HCT116 (cell line): ENCODE measurements around the gene KLHL18.

Experiments
- CBX3 ChIP-seq: IDR thresholded peaks from 2 replicates; pipeline ENCODE4 v1.6.1; 2012; ENCODE audit warnings: low read depth
- CEBPB ChIP-seq: IDR thresholded peaks from 2 replicates; pipeline ENCODE4 v1.6.1; 2012; ENCODE audit warnings: low read depth
- EZH2 ChIP-seq: fragments of 200-600 bp; sonication (generic); IDR thresholded peaks from 2 replicates; pipeline ENCODE4 v1.6.1; 2017; ENCODE audit warnings: antibody characterized with exemption, mixed run types
- JUND ChIP-seq: IDR thresholded peaks from 2 replicates; pipeline ENCODE4 v1.6.1; 2012
- POLR2A ChIP-seq: IDR thresholded peaks from 2 replicates; pipeline ENCODE4 v1.7.0; 2011; ENCODE audit warnings: borderline replicate concordance; ENCODE audit not compliant: insufficient read depth, insufficient read length; ENCODE audit errors: extremely low read depth
- POLR2AphosphoS5 ChIP-seq: IDR thresholded peaks from 2 replicates; pipeline ENCODE4 v1.6.1; 2011; ENCODE audit warnings: mild to moderate bottlenecking, low read depth, low read length, moderate library complexity
- RAD21 ChIP-seq: IDR thresholded peaks from 2 replicates; pipeline ENCODE4 v1.6.1; 2012; ENCODE audit warnings: low read depth, mild to moderate bottlenecking
- SP1 ChIP-seq: IDR thresholded peaks from 2 replicates; pipeline ENCODE4 v1.6.1; 2012; ENCODE audit warnings: low read depth
- SRF ChIP-seq: IDR thresholded peaks from 2 replicates; pipeline ENCODE4 v1.6.1; 2012; ENCODE audit warnings: low read depth
- TCF7L2 ChIP-seq: IDR thresholded peaks from 2 replicates; pipeline ENCODE4 v1.7.0; 2011; ENCODE audit warnings: borderline replicate concordance, inconsistent platforms; ENCODE audit not compliant: insufficient read depth, insufficient read length; ENCODE audit errors: extremely low read depth
- ZFX ChIP-seq: fragments of 450-650 bp; IDR thresholded peaks from 2 replicates; pipeline ENCODE4 v1.6.1; 2017
- ZNF274 ChIP-seq: fragments of 200-500 bp; sonication (Bioruptor generic); IDR thresholded peaks from 2 replicates; pipeline ENCODE4 v1.6.1; 2014; ENCODE audit warnings: mild to moderate bottlenecking, low read depth, low read length, inconsistent platforms
- TF ChIP-seq, protein P1 (sequence below), 3 experiments: fragments of 200-600 bp in 1 of 3; sonication (generic) in 1 of 3; IDR thresholded peaks in 2 of 3; conservative IDR thresholded peaks in 1 of 3; 2 replicates each; pipeline ENCODE4 v1.5.1; 2012 to 2017; ENCODE audit warnings: low read depth in 2 of 3, low read length in 2 of 3, antibody characterized with exemption in 1 of 3, borderline replicate concordance in 1 of 3, control low read depth in 1 of 3, mild to moderate bottlenecking in 1 of 3, mixed read lengths in 1 of 3, mixed run types in 1 of 3, moderate library complexity in 1 of 3; ENCODE audit not compliant: insufficient read depth in 1 of 3
- TF ChIP-seq, protein P2 (sequence below): IDR thresholded peaks from 2 replicates; pipeline ENCODE4 v1.6.1; 2011; ENCODE audit warnings: mild to moderate bottlenecking, low read length, moderate library complexity; ENCODE audit not compliant: insufficient replicate concordance; ENCODE audit errors: extremely low read depth

DNA sequence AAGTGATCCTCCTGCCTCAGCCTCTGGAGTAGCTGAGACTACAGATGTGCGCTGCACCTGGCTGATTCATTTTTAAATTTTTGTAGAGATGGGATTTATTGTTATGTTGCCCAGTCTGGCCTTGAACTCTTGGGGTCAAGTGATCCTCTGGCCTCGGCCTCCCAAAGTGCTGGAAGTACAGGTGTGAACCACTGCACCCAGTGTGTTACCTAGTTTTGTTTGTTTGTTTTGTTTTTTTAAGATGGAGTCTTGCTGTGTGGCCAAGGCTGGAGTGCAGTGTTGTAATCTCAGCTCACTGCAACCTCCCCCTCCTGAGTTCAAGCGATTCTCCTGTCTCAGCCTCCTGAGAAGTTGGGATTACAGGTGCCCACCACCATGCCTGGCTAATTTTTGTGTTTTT lies 110.2 kb downstream of the KLHL18 start:
- TF ChIP-seq, protein P1, sequence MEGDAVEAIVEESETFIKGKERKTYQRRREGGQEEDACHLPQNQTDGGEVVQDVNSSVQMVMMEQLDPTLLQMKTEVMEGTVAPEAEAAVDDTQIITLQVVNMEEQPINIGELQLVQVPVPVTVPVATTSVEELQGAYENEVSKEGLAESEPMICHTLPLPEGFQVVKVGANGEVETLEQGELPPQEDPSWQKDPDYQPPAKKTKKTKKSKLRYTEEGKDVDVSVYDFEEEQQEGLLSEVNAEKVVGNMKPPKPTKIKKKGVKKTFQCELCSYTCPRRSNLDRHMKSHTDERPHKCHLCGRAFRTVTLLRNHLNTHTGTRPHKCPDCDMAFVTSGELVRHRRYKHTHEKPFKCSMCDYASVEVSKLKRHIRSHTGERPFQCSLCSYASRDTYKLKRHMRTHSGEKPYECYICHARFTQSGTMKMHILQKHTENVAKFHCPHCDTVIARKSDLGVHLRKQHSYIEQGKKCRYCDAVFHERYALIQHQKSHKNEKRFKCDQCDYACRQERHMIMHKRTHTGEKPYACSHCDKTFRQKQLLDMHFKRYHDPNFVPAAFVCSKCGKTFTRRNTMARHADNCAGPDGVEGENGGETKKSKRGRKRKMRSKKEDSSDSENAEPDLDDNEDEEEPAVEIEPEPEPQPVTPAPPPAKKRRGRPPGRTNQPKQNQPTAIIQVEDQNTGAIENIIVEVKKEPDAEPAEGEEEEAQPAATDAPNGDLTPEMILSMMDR (IDR thresholded peaks at IDR 0.05 in 2 of 3, conservative IDR thresholded peaks at IDR 0.05 in 1 of 3; ENCODE audit: borderline replicate concordance in 1 of 3, insufficient read depth in 1 of 3, low read depth in 2 of 3, low read length in 2 of 3) = no peak
- TF ChIP-seq JUND (no peak), EZH2 (no peak), POLR2A (no peak), RAD21 (no peak), ZFX (no peak), POLR2AphosphoS5 (no peak), CBX3 (no peak), CEBPB (no peak), TCF7L2 (no peak), SP1 (no peak), SRF (no peak), ZNF274 (no peak)
- TF ChIP-seq, protein P2, sequence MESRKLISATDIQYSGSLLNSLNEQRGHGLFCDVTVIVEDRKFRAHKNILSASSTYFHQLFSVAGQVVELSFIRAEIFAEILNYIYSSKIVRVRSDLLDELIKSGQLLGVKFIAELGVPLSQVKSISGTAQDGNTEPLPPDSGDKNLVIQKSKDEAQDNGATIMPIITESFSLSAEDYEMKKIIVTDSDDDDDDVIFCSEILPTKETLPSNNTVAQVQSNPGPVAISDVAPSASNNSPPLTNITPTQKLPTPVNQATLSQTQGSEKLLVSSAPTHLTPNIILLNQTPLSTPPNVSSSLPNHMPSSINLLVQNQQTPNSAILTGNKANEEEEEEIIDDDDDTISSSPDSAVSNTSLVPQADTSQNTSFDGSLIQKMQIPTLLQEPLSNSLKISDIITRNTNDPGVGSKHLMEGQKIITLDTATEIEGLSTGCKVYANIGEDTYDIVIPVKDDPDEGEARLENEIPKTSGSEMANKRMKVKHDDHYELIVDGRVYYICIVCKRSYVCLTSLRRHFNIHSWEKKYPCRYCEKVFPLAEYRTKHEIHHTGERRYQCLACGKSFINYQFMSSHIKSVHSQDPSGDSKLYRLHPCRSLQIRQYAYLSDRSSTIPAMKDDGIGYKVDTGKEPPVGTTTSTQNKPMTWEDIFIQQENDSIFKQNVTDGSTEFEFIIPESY = no peak
